GM19239 (cell line): ENCODE measurements around the gene ITPR2.
A peak's percentile ranks its signal among the peaks of the same experiment; 100 is the strongest.
"Not testable (repeated sequence)": the region's sequence is repeated elsewhere in the genome, so short reads cannot be mapped to it uniquely, and the experiment has no call there.

Experiments
- DNase-seq: peaks from one replicate; pipeline ENCODE4 v3.0.0; 2011; ENCODE audit warnings: low spot score; ENCODE audit not compliant: insufficient read length
- FAIRE-seq: peaks from 2 replicates; lab custom pipeline; 2011; peaks lifted over from hg19 to GRCh38; lab: Jason Lieb, UNC

The ITPR2 gene

GRCh38 chr12:26517320-26517719 is 315.7 kb downstream of the ITPR2 start:
- FAIRE-seq, DNase-seq: not testable (repeated sequence)

- DNase-seq (no peak), FAIRE-seq (no peak)
Observed at GRCh38 chr12:26514364-26514763, 318.6 kb downstream of the ITPR2 start.

GRCh38 chr12:26513363-26514043 is 319.5 kb downstream of the ITPR2 start:
- no peak for FAIRE-seq
- no peak for DNase-seq

GRCh38 chr12:26512213-26512612 is 320.8 kb downstream of the ITPR2 start:
- no peak for FAIRE-seq

GRCh38 chr12:26510354-26510674 is 322.7 kb downstream of the ITPR2 start:
- peak; percentile 14 for FAIRE-seq
- DNase-seq = no peak

More at GRCh38 chr12:26512213-26512612, 320.8 kb downstream of the ITPR2 start:
- no peak for DNase-seq

GRCh38 chr12:26507613-26508012 is 325.4 kb downstream of the ITPR2 start:
- DNase-seq (no peak), FAIRE-seq (no peak)

GRCh38 chr12:26499979-26500640 is 332.9 kb downstream of the ITPR2 start:
- FAIRE-seq (no peak), DNase-seq (no peak)

GRCh38 chr12:26496170-26496569 is 336.8 kb downstream of the ITPR2 start:
- DNase-seq = no peak
- peak; percentile 4 for FAIRE-seq

GRCh38 chr12:26493656-26494055 is 339.3 kb downstream of the ITPR2 start:
- DNase-seq = no peak
- FAIRE-seq = no peak

- FAIRE-seq = no peak
- DNase-seq = no peak
Observed at GRCh38 chr12:26492406-26492805, 340.6 kb downstream of the ITPR2 start.

- DNase-seq = no peak
Observed at GRCh38 chr12:26489908-26490307, 343.1 kb downstream of the ITPR2 start.

GRCh38 chr12:26488351-26488750 is 344.6 kb downstream of the ITPR2 start:
- no peak for DNase-seq
- FAIRE-seq = no peak

More at GRCh38 chr12:26489908-26490307, 343.1 kb downstream of the ITPR2 start:
- no peak for FAIRE-seq

- peak; percentile 48 for DNase-seq
- FAIRE-seq = peak; percentile 96
Observed at GRCh38 chr12:26473291-26473690, 359.7 kb downstream of the ITPR2 start.

GRCh38 chr12:26471560-26471959 is 361.4 kb downstream of the ITPR2 start:
- DNase-seq (peak; percentile 36), FAIRE-seq (peak; percentile 97)

GRCh38 chr12:26469421-26470180 is 363.4 kb downstream of the ITPR2 start:
- FAIRE-seq = no peak

GRCh38 chr12:26467351-26467750 is 365.6 kb downstream of the ITPR2 start:
- FAIRE-seq (no peak), DNase-seq (no peak)

More at GRCh38 chr12:26469421-26470180, 363.4 kb downstream of the ITPR2 start:
- no peak for DNase-seq

- DNase-seq (no peak), FAIRE-seq (no peak)
Observed at GRCh38 chr12:26466726-26467125, 366.3 kb downstream of the ITPR2 start.

GRCh38 chr12:26465419-26466097 is 367.4 kb downstream of the ITPR2 start:
- DNase-seq = no peak
- FAIRE-seq = no peak

- DNase-seq (no peak), FAIRE-seq (no peak)
Observed at GRCh38 chr12:26461776-26462175, 371.2 kb downstream of the ITPR2 start.

GRCh38 chr12:26460361-26460760 is 372.6 kb downstream of the ITPR2 start:
- DNase-seq (no peak), FAIRE-seq (no peak)
